ENCODE results near the gene NPAS3.

NPAS3 gene

DNA sequence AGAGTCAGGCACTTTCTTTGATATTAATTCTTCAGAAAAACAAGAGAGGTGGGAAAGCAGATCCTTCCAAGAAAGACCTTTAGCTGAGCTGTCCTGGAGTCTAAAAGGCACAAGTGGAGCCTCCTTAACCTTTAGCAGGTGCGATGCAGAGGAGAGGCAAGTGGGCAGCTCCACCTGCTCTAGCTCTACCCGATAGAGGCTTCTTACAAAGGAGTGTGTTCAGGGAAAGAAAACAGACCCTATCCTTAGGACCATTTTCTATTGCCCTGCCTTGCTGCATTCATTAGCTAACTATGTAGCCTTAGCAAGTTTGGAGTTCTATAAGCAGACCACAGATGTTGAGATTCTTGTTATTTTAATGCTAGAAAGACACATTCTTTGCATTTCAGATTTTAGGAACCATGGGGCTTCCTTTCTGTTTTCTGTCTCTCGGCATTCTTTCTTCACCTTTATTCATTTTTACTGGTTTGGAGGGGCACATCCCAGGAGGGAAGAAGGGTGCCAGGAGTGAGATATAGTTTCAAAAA, 797.7 kb downstream of the NPAS3 start:
- DNase-seq: no peak

DNA sequence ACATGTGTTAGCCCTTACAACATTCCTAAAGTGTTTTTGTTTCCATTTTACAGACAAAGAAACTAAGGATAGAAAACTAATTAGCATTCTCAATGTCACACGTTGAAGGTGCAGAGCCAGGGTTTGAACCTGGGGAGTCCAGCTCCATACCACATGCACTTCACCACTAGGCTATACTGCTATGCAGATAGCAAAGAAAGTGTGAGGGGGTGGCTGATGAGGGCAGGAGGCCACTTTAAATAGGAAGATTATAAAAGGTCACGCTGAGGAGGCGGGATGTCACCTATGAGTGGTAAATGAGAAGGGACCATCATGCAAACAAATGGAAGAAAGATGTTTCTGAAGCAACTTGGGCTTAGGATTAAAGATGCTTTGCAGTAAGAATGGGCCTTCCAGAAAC, 798.3 kb downstream of the NPAS3 start:
- no peak for DNase-seq

- no peak for DNase-seq
Observed at GRCh38 chr14:33737446-33737845, 798.8 kb downstream of the NPAS3 start.

DNA sequence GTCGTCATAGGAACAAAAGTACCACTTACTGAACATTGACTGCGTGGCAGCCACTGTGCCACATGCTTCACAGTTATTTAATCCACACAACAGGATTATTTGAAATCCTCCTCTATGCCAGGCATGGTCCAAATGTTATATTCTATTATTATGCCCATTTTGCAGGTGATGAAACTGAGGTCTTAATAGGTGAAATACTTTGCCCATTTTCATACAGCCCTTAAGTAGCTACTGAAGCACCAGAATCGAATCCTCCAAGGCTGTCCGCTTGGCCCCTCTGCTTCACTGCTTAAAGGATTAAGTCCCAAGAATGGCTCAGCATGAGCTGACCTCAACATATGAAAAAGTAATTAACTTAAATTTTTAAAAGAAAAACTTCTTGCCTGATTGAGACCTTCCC, 799.4 kb downstream of the NPAS3 start:
- DNase-seq: no peak

GRCh38 chr14:33738491-33738890, 799.8 kb downstream of the NPAS3 start:
- DNase-seq: no peak

- DNase-seq: no peak
Observed at GRCh38 chr14:33740531-33740930, 801.9 kb downstream of the NPAS3 start.

DNA sequence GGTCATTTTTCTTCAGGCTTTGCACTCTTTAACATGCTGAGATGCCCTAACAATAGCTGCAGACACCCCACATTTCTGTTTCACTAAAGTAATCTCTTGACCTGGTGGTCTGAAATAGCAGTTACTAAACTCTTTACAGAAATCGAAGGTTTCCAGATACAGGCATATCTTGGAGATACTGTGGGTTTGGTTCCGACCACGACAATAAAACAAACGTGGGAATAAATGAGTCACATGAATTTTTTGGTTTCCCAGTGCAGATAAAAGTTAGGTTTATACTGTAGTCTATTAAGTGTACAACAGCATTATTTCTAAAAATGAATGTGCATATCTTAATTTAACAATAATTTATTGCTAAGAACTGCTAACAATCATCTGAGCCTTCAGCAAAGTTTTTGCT, 803.5 kb downstream of the NPAS3 start:
- no peak for DNase-seq

- DNase-seq: no peak
Observed at GRCh38 chr14:33745163-33745562, 806.5 kb downstream of the NPAS3 start.

- DNase-seq: no peak
Observed at GRCh38 chr14:33747749-33748148, 809.1 kb downstream of the NPAS3 start.

GRCh38 chr14:33754261-33754660, 815.6 kb downstream of the NPAS3 start:
- DNase-seq: no peak

DNA sequence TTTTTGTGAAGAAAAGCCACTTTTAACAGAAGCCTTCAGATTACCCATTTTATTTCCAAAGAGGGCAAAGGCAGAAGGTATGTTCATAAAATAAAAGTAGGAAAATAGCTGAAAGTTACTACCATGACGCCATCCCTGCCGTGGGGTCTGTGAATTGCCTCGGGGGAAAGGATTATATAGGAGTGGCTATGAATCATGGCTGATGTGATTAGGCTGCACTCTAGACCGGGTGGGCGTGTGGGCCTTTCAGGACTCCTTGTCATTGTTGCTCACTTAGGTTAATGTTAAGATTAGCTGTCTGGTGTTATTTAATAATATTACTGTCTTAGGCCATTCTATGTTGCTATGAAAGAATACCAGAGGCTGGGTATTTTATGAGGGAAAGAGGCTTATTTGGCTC, 816.7 kb downstream of the NPAS3 start:
- no peak for DNase-seq

GRCh38 chr14:33756833-33757232, 818.2 kb downstream of the NPAS3 start:
- no peak for DNase-seq

DNA sequence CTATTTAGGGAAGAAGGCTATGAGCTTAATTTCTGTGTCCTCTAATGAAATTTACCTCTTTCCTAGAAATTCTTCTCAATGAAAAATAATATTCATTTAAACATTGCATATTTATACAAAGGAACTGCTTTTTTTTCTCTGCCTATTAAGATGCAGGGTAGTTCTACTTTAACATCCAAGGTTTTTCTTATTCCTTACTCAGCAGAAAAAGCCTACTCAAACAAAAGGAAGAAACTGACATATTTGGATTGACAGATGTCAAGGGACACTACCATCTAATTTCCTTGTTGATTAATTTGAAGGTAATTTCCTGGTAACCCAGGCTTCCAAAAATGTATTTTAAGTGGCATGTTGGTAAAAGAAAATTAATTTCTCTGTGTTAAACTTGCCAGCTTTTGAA, 819.9 kb downstream of the NPAS3 start:
- no peak for DNase-seq

DNA sequence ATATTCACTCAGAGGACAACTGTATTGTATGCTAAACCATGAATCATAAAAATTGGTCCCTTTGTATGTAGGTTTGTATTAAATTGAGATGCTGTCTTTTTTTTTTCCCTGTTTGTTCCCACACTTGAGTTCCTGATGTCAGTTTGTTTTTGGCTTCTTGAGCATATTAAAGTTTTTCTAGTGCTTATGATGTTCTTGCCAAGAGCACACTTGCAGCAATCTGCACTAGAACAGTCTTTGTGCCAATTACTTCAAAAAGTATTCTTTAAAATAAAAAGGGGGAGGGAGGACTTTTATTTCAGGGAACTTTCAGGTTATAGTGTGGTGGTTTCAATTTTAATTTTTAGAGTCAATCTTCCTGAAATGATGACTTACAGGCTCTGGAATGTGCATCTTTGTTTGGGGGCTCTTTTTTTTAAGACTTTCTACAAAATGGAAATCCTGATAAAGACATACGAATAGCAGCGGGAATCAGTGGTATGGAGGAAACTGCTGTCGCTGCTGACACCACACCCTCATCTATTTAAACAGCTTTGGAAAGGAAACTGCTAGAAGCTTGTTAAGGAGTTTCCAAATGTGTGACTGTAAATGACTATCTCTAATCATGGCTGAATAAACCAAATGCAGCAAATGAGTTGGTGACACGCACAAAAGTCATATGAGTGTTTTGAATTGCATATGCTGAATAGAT, 823.6 kb downstream of the NPAS3 start:
- no peak for DNase-seq

GRCh38 chr14:33764876-33765650, 826.4 kb downstream of the NPAS3 start:
- DNase-seq: no peak

- no peak for DNase-seq
Observed at GRCh38 chr14:33767586-33768457, 829.1 kb downstream of the NPAS3 start.

DNA sequence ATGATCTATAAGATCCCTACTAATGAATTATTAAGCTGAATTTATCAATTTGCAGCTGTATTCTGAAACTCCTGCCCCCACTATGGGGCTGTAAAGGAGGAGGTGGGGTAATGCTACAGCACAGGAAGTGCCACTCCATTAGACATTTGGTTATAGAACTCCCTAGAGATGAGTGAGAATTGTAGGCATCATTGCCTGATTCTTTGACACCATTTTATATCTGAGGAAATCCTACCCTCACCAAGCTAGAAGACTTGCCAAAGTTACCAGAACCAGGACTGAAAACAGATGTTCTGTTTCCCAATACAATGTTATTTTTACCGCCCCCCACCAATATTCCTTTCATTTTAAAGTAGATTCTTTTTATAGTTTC, 829.8 kb downstream of the NPAS3 start:
- DNase-seq: no peak

DNA sequence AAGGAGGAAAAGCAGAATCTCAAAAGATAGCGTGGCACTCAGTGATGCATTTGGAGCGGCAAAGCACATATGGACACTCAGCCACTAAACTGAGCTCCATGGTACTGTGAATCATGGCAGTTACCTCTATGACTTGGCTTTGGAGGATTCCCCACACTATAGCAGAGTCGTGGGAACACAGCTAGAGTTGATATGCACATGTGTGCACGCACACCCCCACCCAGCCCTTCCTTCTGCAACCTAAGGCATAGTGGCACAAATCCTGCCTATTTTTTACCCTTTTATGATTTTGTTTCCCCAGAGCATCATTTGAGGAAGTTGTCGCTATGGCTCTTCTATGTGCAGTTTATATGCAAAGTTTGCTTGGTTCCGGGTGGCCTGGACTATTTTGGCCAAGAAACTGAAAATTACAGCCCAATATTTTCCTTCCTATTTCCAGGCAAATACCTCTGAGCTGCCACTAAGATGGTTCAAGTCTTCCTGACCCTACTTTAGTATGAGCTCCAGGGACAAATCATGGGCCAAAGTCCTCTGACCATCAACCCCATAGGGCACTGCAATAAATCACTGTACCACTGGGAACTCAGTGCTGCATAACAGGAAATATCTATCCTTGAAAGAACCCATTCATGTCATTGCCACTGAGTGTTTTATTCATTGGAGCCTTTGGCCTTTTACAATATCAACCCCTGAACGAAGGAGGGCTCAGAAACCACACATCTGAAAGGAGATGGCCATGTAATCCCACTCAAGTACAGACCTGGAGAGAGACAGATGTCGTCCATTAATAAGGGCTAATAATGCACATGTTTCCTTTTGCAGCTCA, 834.7 kb downstream of the NPAS3 start:
- no peak for DNase-seq

- no peak for DNase-seq
Observed at GRCh38 chr14:33774161-33774560, 835.5 kb downstream of the NPAS3 start.

- no peak for DNase-seq
Observed at GRCh38 chr14:33774723-33775470, 836.2 kb downstream of the NPAS3 start.

DNA sequence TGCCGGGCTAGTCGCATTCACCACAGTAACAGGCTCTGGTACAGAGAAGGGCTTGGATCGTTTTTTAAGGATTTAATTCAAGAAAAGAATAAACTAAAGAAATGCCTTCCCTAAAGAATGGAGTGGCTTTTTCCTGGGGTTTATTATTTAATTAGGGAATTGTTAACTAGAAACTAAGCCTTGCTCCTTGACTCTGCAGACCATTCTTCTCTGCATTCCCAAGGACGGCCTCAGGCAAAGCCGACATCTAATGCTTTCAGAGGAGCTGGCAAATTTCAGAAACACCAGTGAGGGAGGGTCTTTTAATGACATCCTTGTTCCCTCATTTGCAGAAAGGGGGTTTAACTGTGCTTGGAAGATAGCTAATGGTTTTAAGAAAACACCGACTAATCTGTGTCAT, 838.2 kb downstream of the NPAS3 start:
- DNase-seq: no peak

DNA sequence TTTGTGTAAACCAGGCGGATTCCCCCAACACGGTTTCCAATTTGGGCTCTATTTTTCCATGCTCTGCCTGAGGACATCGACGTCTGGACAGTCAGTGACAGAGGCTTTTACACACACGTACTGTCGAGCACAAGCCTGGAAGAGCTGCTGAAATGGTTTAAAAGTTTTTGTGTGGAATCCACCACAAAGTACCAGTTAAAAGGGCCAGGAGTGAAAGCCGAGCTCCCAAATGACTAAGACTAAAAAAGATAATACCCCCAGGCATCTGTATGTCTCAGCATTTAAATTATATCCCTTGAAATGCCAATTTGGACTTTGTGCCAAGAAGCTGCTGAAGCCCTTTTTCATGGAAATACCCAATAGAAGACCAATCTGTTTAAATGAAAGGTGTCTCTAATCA, 839.0 kb downstream of the NPAS3 start:
- no peak for DNase-seq
